SK-N-SH (cell line): ENCODE data around the gene KDELR1. TPM values are rescaled to one million over a fixed set of nuclear protein-coding genes. Genes with fewer than 3 reads are reported as not detected.

ENCODE experiments used
- CTCF ChIA-PET: fragments of 300-600, 350-600 bp; formaldehyde crosslinking; extraction: SDS; loops from one replicate; lab custom pipeline; 2021; lab: Yijun Ruan, JAX
- POLR2A ChIA-PET: fragments of 350-600 bp; sonication (Branson Sonifier 250); formaldehyde crosslinking; extraction: SDS; loops from one replicate; lab custom pipeline; 2020; ENCODE audit warnings: antibody characterized with exemption, inconsistent platforms; lab: Yijun Ruan, JAX
- DNase-seq: peaks from one replicate; pipeline ENCODE4 v3.0.0; 2012
- H2AFZ ChIP-seq: fragments of 200-600 bp; sonication (generic); 2 replicates; pipeline ENCODE4 v1.8.1; 2016; ENCODE audit warnings: antibody characterized with exemption, mild to moderate bottlenecking, low read depth
- H3F3A ChIP-seq: fragments of 200-600 bp; sonication (generic); replicated peaks from 2 replicates; pipeline ENCODE3; 2016; ENCODE audit warnings: antibody characterized with exemption, mild to moderate bottlenecking; ENCODE audit not compliant: insufficient read depth
- H3K27ac ChIP-seq, 2 experiments: fragments of 200-500 bp in 1 of 2; fragments of 200-600 bp in 1 of 2; sonication (Bioruptor generic) in 1 of 2; sonication (generic), shearing (Covaris generic) in 1 of 2; 2 replicates each; pipeline versions ENCODE4 v1.5.1 to v1.6.1; 2014 to 2016; ENCODE audit warnings: low read depth in 2 of 2, inconsistent platforms in 1 of 2, low read length in 1 of 2, mild to moderate bottlenecking in 1 of 2, mixed read lengths in 1 of 2
- H3K27me3 ChIP-seq: fragments of 200-600 bp; sonication (generic), shearing (Covaris generic); 2 replicates; pipeline ENCODE4 v1.6.1; 2016; ENCODE audit warnings: mixed run types; ENCODE audit not compliant: insufficient read depth
- H3K36me3 ChIP-seq, 2 experiments: fragments of 200-500 bp in 1 of 2; fragments of 200-600 bp in 1 of 2; sonication (Bioruptor generic) in 1 of 2; sonication (generic) in 1 of 2; replicated peaks in 1 of 2; 2 replicates each; pipeline versions ENCODE3 to v1.5.1; 2014 to 2016; ENCODE audit warnings: low read length in 1 of 2, mild to moderate bottlenecking in 1 of 2; ENCODE audit not compliant: insufficient read depth in 2 of 2, control insufficient read depth in 1 of 2
- H3K4me1 ChIP-seq, 2 experiments: fragments of 200-500 bp in 1 of 2; fragments of 200-600 bp in 1 of 2; sonication (Bioruptor generic) in 1 of 2; sonication (generic), shearing (Covaris generic) in 1 of 2; 2 replicates each; pipeline versions ENCODE4 v1.5.1 to v1.6.1; 2014 to 2016; ENCODE audit warnings: low read depth in 1 of 2, low read length in 1 of 2, mixed run types in 1 of 2; ENCODE audit not compliant: insufficient read depth in 2 of 2, control insufficient read depth in 1 of 2
- H3K4me2 ChIP-seq: fragments of 200-600 bp; sonication (generic), shearing (Covaris generic); 2 replicates; pipeline ENCODE4 v1.6.1; 2017; ENCODE audit warnings: mixed run types
- H3K4me3 ChIP-seq, 2 experiments: fragments of 200-500 bp in 1 of 2; fragments of 200-600 bp in 1 of 2; sonication (Bioruptor generic) in 1 of 2; sonication (generic), shearing (Covaris generic) in 1 of 2; 2 replicates each; pipeline versions ENCODE4 v1.5.1 to v1.8.1; 2014 to 2016; ENCODE audit warnings: low read depth in 2 of 2, inconsistent platforms in 1 of 2, low read length in 1 of 2, mild to moderate bottlenecking in 1 of 2, mixed read lengths in 1 of 2, moderate library complexity in 1 of 2
- H3K79me2 ChIP-seq: fragments of 200-600 bp; sonication (generic); 2 replicates; pipeline ENCODE4 v1.8.1; 2017; ENCODE audit warnings: mild to moderate bottlenecking; ENCODE audit not compliant: insufficient read depth
- H3K9ac ChIP-seq: fragments of 200-600 bp; sonication (generic); 2 replicates; pipeline ENCODE4 v1.6.1; 2017; ENCODE audit warnings: mixed run types
- H3K9me2 ChIP-seq: fragments of 200-600 bp; sonication (generic); 2 replicates; pipeline ENCODE4 v1.6.1; 2017; ENCODE audit warnings: mixed run types
- H3K9me3 ChIP-seq: fragments of 200-600 bp; sonication (generic); 2 replicates; pipeline ENCODE4 v1.6.1; 2017; ENCODE audit warnings: mixed run types, mild to moderate bottlenecking, moderate library complexity
- H4K20me1 ChIP-seq: fragments of 200-600 bp; sonication (generic); 2 replicates; pipeline ENCODE4 v1.6.1; 2017; ENCODE audit warnings: mild to moderate bottlenecking, mixed run types; ENCODE audit not compliant: insufficient read depth
- CHD2 ChIP-seq: fragments of 150-350 bp; IDR thresholded peaks from 2 replicates; pipeline ENCODE4 v1.6.1; 2018; ENCODE audit warnings: low read length; ENCODE audit not compliant: partially characterized antibody
- EP300 ChIP-seq, 2 experiments: IDR thresholded peaks; 2 replicates each; pipeline versions ENCODE4 v1.4.0 to v1.6.1; 2012; ENCODE audit warnings: borderline replicate concordance in 1 of 2, low read depth in 1 of 2, low read length in 1 of 2
- FOSL2 ChIP-seq: IDR thresholded peaks from 2 replicates; pipeline ENCODE4 v1.4.0; 2012; ENCODE audit warnings: low read depth, mild to moderate bottlenecking, moderate library complexity, borderline replicate concordance
- FOXJ3 ChIP-seq: sonication (generic); formaldehyde crosslinking; IDR thresholded peaks from 2 replicates; pipeline ENCODE4 v1.5.1; 2020; ENCODE audit warnings: mild to moderate bottlenecking, missing genetic modification reagents
- FOXM1 ChIP-seq: IDR thresholded peaks from 2 replicates; pipeline ENCODE4 v1.4.0; 2012; ENCODE audit warnings: low read depth, mild to moderate bottlenecking
- MXI1 ChIP-seq: IDR thresholded peaks from 2 replicates; pipeline ENCODE4 v1.6.1; 2012; ENCODE audit warnings: mild to moderate bottlenecking, low read depth, low read length, improper control_type of control experiment
- NFIC ChIP-seq: IDR thresholded peaks from 2 replicates; pipeline ENCODE4 v1.4.0; 2012; ENCODE audit warnings: borderline replicate concordance
- POLR2AphosphoS5 ChIP-seq: IDR thresholded peaks from 2 replicates; pipeline ENCODE4 v1.6.1; 2012; ENCODE audit warnings: low read depth, low read length
- RAD21 ChIP-seq: IDR thresholded peaks from 2 replicates; pipeline ENCODE4 v1.6.1; 2012; ENCODE audit warnings: mild to moderate bottlenecking, low read length
- SIN3A ChIP-seq: IDR thresholded peaks from 2 replicates; pipeline ENCODE4 v1.6.1; 2012; ENCODE audit warnings: low read depth, mild to moderate bottlenecking, low read length, moderate library complexity, borderline replicate concordance
- TCF12 ChIP-seq: IDR thresholded peaks from 2 replicates; pipeline ENCODE4 v1.4.0; 2012
- WGBS: methylation state at CpG from one replicate; pipeline ENCODE4 v1.1.6; 2017; ENCODE audit warnings: low lambda C conversion rate; 5-methylcytosine and 5-hydroxymethylcytosine counted together
- polyA plus RNA-seq, 3 experiments: library from polyadenylated mRNA; depleted of rRNA; stranded (reverse); fragments of >200 nt; gene quantifications; 2 replicates each; pipeline ENCODE4 v1.2.3, GENCODE V29; 2012
- TF ChIP-seq, protein P1 (sequence below): fragments of 200-600 bp; sonication (generic); IDR thresholded peaks from 2 replicates; pipeline ENCODE4 v1.6.1; 2017; ENCODE audit warnings: antibody characterized with exemption, mild to moderate bottlenecking, moderate library complexity
- TF ChIP-seq, protein P2 (sequence below): IDR thresholded peaks from 2 replicates; pipeline ENCODE4 v1.4.0; 2012; ENCODE audit warnings: low read depth, borderline replicate concordance
- TF ChIP-seq, protein P3 (sequence below): IDR thresholded peaks from 2 replicates; pipeline ENCODE4 v1.6.1; 2012; ENCODE audit warnings: mild to moderate bottlenecking, low read depth, low read length, moderate library complexity
- TF ChIP-seq, protein P4 (sequence below): IDR thresholded peaks from 2 replicates; pipeline ENCODE4 v1.4.0; 2012; ENCODE audit warnings: low read depth, borderline replicate concordance
- TF ChIP-seq, protein P5 (sequence below): IDR thresholded peaks from 2 replicates; pipeline ENCODE4; 2012

Gene KDELR1
- polyA plus RNA-seq, 1 of the 3 experiments (the other 2 are of a cell fraction): 138 TPM

DNA sequence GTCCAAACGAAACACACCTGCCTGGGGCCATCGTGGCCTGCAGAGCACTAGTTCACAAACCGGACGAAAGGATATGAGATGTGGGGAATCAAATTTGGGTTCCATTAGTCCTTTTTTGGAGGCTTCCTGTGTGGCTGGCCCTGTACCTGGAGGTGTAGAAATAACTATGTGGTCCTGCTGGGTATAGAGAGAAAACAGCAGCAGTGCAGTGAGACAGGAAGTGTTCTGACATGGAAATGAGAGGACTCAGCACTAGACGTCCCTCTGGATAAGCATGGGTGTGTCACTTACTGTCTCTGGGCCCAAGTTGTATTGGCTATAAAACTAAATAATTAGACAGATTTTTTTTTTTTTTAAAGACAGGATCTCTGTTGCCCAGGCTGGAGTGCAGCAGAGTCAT lies 12.3 kb downstream of the KDELR1 start:
- Histone ChIP-seq H3K4me3 (no peak overlapping the region), H3K36me3 (peaks cover 13 to 25% of the 10 kb centered on the region in 2 experiments), H3F3A (peaks cover 8% of the 10 kb centered on the region), H3K9me3 (no peaks in the 10 kb centered on the region), H2AFZ (no peak overlapping the region), H3K4me1 (no peaks in the 10 kb centered on the region)
- POLR2A ChIA-PET: interaction anchor here (0.7 kb wide), 1 partner anchor 210 kb away, joined by 3 read pairs; no protein-coding TSS in a partner anchor
- TF ChIP-seq SIN3A: no peak
- TF ChIP-seq, protein P1, sequence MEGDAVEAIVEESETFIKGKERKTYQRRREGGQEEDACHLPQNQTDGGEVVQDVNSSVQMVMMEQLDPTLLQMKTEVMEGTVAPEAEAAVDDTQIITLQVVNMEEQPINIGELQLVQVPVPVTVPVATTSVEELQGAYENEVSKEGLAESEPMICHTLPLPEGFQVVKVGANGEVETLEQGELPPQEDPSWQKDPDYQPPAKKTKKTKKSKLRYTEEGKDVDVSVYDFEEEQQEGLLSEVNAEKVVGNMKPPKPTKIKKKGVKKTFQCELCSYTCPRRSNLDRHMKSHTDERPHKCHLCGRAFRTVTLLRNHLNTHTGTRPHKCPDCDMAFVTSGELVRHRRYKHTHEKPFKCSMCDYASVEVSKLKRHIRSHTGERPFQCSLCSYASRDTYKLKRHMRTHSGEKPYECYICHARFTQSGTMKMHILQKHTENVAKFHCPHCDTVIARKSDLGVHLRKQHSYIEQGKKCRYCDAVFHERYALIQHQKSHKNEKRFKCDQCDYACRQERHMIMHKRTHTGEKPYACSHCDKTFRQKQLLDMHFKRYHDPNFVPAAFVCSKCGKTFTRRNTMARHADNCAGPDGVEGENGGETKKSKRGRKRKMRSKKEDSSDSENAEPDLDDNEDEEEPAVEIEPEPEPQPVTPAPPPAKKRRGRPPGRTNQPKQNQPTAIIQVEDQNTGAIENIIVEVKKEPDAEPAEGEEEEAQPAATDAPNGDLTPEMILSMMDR: no peak
- TF ChIP-seq POLR2AphosphoS5: no peak
- TF ChIP-seq EP300 (IDR thresholded peaks at IDR 0.05; ENCODE audit: borderline replicate concordance in 1 of 2, low read depth in 1 of 2, low read length in 1 of 2): no peak
- TF ChIP-seq FOXM1: no peak
- TF ChIP-seq, protein P2, sequence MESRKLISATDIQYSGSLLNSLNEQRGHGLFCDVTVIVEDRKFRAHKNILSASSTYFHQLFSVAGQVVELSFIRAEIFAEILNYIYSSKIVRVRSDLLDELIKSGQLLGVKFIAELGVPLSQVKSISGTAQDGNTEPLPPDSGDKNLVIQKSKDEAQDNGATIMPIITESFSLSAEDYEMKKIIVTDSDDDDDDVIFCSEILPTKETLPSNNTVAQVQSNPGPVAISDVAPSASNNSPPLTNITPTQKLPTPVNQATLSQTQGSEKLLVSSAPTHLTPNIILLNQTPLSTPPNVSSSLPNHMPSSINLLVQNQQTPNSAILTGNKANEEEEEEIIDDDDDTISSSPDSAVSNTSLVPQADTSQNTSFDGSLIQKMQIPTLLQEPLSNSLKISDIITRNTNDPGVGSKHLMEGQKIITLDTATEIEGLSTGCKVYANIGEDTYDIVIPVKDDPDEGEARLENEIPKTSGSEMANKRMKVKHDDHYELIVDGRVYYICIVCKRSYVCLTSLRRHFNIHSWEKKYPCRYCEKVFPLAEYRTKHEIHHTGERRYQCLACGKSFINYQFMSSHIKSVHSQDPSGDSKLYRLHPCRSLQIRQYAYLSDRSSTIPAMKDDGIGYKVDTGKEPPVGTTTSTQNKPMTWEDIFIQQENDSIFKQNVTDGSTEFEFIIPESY: no peak
- TF ChIP-seq NFIC: no peak
- TF ChIP-seq CHD2: no peak
- TF ChIP-seq, all 33 proteins: peak for 0
- Histone ChIP-seq H3K9ac (no peak overlapping the region), H3K9me2 (no peaks in the 10 kb centered on the region), H3K27me3 (no peaks in the 10 kb centered on the region), H3K27ac (no peak overlapping the region), H4K20me1 (no peaks in the 10 kb centered on the region), H3K4me2 (no peak overlapping the region), H3K79me2 (no peaks in the 10 kb centered on the region)
- 78% methylated on average over 5 of the region's 5 CpGs for WGBS
- CTCF ChIA-PET: interaction anchor here (0.5 to 4.4 kb wide), 3 partner anchors 12 to 217 kb away, joined by 3 to 26 read pairs (median 3); partner anchors contain the start of gene KDELR1
- no peak for DNase-seq

DNA sequence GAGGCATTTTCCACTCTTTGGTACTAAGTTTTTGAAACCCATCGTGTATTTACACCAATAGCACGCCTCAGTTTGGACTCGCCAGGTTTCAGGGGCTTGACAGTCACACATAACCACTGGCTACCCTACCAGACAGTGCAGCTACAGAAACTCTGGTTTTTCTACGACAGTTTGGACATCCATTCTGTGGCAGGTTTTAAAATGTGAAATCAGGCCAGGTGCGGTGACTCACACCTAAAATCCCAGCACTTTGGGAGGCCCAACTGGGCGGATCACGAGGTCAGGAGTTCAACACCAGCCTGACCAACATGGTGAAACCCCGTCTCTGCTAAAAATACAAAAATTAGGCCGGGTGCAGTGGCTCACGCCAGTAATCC lies 13.2 kb downstream of the KDELR1 start:
- Histone ChIP-seq H3K27me3 (no peaks in the 10 kb centered on the region), H3K79me2 (no peaks in the 10 kb centered on the region), H3K27ac (no peak overlapping the region), H3K9ac (no peak overlapping the region), H3K9me2 (no peaks in the 10 kb centered on the region), H3K9me3 (no peaks in the 10 kb centered on the region), H3K4me1 (peaks cover 0 to 2% of the 10 kb centered on the region in 2 experiments; a peak in 1 of 4 replicates), H3K4me2 (no peak overlapping the region), H2AFZ (no peak overlapping the region), H3K4me3 (no peak overlapping the region), H3K36me3 (peaks cover 9 to 18% of the 10 kb centered on the region in 2 experiments), H4K20me1 (no peaks in the 10 kb centered on the region), H3F3A (peaks cover 8% of the 10 kb centered on the region)
- WGBS: 98% methylated on average over 10 of the region's 10 CpGs
- DNase-seq: no peak
- CTCF ChIA-PET: interaction anchor here (0.9 kb wide), 1 partner anchor 13 kb away, joined by 3 read pairs; the partner anchor contains the start of gene KDELR1
- POLR2A ChIA-PET: no interaction called here
- no peak for TF ChIP-seq MXI1
- TF ChIP-seq NFIC: no peak
- TF ChIP-seq, protein P3, sequence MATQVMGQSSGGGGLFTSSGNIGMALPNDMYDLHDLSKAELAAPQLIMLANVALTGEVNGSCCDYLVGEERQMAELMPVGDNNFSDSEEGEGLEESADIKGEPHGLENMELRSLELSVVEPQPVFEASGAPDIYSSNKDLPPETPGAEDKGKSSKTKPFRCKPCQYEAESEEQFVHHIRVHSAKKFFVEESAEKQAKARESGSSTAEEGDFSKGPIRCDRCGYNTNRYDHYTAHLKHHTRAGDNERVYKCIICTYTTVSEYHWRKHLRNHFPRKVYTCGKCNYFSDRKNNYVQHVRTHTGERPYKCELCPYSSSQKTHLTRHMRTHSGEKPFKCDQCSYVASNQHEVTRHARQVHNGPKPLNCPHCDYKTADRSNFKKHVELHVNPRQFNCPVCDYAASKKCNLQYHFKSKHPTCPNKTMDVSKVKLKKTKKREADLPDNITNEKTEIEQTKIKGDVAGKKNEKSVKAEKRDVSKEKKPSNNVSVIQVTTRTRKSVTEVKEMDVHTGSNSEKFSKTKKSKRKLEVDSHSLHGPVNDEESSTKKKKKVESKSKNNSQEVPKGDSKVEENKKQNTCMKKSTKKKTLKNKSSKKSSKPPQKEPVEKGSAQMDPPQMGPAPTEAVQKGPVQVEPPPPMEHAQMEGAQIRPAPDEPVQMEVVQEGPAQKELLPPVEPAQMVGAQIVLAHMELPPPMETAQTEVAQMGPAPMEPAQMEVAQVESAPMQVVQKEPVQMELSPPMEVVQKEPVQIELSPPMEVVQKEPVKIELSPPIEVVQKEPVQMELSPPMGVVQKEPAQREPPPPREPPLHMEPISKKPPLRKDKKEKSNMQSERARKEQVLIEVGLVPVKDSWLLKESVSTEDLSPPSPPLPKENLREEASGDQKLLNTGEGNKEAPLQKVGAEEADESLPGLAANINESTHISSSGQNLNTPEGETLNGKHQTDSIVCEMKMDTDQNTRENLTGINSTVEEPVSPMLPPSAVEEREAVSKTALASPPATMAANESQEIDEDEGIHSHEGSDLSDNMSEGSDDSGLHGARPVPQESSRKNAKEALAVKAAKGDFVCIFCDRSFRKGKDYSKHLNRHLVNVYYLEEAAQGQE: no peak
- TF ChIP-seq, protein P4, sequence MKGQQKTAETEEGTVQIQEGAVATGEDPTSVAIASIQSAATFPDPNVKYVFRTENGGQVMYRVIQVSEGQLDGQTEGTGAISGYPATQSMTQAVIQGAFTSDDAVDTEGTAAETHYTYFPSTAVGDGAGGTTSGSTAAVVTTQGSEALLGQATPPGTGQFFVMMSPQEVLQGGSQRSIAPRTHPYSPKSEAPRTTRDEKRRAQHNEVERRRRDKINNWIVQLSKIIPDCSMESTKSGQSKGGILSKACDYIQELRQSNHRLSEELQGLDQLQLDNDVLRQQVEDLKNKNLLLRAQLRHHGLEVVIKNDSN: no peak
- TF ChIP-seq, protein P5, sequence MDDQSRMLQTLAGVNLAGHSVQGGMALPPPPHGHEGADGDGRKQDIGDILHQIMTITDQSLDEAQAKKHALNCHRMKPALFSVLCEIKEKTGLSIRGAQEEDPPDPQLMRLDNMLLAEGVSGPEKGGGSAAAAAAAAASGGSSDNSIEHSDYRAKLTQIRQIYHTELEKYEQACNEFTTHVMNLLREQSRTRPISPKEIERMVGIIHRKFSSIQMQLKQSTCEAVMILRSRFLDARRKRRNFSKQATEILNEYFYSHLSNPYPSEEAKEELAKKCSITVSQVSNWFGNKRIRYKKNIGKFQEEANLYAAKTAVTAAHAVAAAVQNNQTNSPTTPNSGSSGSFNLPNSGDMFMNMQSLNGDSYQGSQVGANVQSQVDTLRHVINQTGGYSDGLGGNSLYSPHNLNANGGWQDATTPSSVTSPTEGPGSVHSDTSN: no peak
- TF ChIP-seq TCF12: no peak
- TF ChIP-seq POLR2AphosphoS5: no peak
- TF ChIP-seq EP300 (IDR thresholded peaks at IDR 0.05; ENCODE audit: borderline replicate concordance in 1 of 2, low read depth in 1 of 2, low read length in 1 of 2): no peak
- no peak for TF ChIP-seq RAD21
- TF ChIP-seq FOSL2: no peak
- TF ChIP-seq FOXJ3 (CRISPR knock-in tag): no peak
- TF ChIP-seq FOXM1: no peak
